Measurements from ENCODE around the gene DUOXA2. TPM values are rescaled to one million over a fixed set of nuclear protein-coding genes. Genes with fewer than 3 reads are reported as not detected.

DUOXA2 gene
- total and polyA plus RNA-seq, 11 donors: 0.03 TPM; not detected in 10

DNA sequence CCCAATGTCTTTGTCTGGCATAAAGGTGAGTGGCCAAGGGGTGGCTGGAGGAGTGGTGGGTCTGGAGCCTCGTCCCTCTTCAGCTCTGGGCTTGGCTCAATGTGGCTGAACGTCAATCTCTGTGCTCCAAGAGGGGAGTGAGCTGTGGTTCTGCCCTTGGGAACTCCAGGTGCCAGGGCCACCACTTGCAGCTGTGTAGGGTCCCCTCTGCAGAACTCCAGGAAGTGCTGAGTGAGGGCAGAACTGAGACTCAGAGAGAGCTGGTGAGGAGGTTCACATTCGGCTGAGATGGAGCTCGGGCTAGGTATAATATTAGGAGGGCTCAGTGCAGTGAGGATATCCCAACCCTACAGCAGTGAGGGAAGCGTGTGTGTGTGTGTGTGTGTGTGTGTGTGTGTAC is 27.3 kb downstream of the DUOXA2 start:
- H3K4me1 ChIP-seq: no peaks in the 10 kb centered on the region
- H3K36me3 ChIP-seq: peaks cover 0 to 2% (median 0%) of the 10 kb centered on the region in 9 donors
- TF ChIP-seq, protein P1, sequence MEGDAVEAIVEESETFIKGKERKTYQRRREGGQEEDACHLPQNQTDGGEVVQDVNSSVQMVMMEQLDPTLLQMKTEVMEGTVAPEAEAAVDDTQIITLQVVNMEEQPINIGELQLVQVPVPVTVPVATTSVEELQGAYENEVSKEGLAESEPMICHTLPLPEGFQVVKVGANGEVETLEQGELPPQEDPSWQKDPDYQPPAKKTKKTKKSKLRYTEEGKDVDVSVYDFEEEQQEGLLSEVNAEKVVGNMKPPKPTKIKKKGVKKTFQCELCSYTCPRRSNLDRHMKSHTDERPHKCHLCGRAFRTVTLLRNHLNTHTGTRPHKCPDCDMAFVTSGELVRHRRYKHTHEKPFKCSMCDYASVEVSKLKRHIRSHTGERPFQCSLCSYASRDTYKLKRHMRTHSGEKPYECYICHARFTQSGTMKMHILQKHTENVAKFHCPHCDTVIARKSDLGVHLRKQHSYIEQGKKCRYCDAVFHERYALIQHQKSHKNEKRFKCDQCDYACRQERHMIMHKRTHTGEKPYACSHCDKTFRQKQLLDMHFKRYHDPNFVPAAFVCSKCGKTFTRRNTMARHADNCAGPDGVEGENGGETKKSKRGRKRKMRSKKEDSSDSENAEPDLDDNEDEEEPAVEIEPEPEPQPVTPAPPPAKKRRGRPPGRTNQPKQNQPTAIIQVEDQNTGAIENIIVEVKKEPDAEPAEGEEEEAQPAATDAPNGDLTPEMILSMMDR (IDR thresholded peaks at IDR 0.05): no peak
- no peak for TF ChIP-seq POLR2A (IDR thresholded peaks at IDR 0.05)
- DNase-seq (no peak), ATAC-seq (no peak)
- no peak overlapping the region for H3K27ac ChIP-seq
- intact Hi-C loops (cut with DNase I): no loop called here
- no peaks in the 10 kb centered on the region for H3K9me3 ChIP-seq
- peaks cover 0 to 21% (median 4%) of the 10 kb centered on the region in 9 donors for H3K27me3 ChIP-seq
- no peak overlapping the region for H3K4me3 ChIP-seq
- WGBS, 4 donors: 80 to 86% (median 82%) methylated on average over 4 to 5 of the region's 5 CpGs

DNA sequence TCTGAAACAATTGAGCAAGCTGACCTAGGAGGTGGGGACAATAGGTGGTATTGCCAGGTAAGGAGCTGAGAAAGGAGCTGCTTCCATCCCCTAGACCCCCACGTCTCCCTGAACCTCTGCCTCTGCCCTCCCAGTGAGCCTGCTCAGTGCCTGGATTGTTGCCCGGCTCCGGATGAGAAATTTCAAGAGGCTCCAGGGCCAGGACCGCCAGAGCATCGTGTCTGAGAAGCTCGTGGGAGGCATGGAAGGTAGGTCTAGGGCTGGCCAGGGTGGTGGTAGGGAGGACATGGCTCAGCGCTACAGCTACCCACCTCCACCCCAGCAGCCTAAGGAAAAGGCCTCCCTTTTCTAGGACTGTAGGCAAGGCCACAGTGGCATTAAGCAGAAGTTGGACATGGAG is 28.9 kb downstream of the DUOXA2 start:
- Histone ChIP-seq H3K27me3 (peaks cover 0 to 11% (median 0%) of the 10 kb centered on the region in 9 donors), H3K4me3 (no peak overlapping the region), H3K36me3 (peaks cover 0 to 2% (median 0%) of the 10 kb centered on the region in 9 donors), H3K9me3 (no peaks in the 10 kb centered on the region), H3K4me1 (no peaks in the 10 kb centered on the region), H3K27ac (no peak overlapping the region)
- DNase-seq: no peak
- 50 to 91% (median 86%) methylated on average over 1 to 7 of the region's 7 CpGs for WGBS, 4 donors
- no peak for ATAC-seq
- intact Hi-C loops (cut with DNase I): no loop called here
- TF ChIP-seq, protein P1 (IDR thresholded peaks at IDR 0.05): no peak
- no peak for TF ChIP-seq POLR2A (IDR thresholded peaks at IDR 0.05)

DNA sequence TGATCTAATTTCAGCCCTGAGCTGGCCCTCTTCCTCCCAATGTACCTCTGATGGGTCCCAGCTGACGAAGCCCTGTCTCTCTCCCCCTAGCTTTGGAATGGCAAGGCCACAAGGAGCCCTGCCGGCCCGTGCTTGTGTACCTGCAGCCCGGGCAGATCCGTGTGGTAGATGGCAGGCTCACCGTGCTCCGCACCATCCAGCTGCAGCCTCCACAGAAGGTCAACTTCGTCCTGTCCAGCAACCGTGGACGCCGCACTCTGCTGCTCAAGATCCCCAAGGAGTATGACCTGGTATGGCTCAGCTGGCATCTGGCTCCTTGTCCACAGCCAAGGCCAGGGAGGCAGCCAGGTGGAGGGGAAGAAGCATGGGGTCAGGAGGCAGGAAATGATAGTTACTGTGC is 29.8 kb downstream of the DUOXA2 start:
- no peak overlapping the region for H3K4me3 ChIP-seq
- no peak overlapping the region for H3K27ac ChIP-seq
- WGBS, 4 donors: 80 to 88% (median 83%) methylated on average over 8 to 11 of the region's 11 CpGs
- DNase-seq (no peak), ATAC-seq (no peak)
- peaks cover 0 to 2% (median 0%) of the 10 kb centered on the region in 9 donors for H3K36me3 ChIP-seq
- intact Hi-C loops (cut with DNase I): no loop called here
- no peaks in the 10 kb centered on the region for H3K9me3 ChIP-seq
- peaks cover 0 to 8% (median 0%) of the 10 kb centered on the region in 9 donors for H3K27me3 ChIP-seq
- H3K4me1 ChIP-seq: no peaks in the 10 kb centered on the region
- TF ChIP-seq POLR2A (IDR thresholded peaks at IDR 0.05): no peak
- TF ChIP-seq, protein P1 (IDR thresholded peaks at IDR 0.05): no peak

DNA sequence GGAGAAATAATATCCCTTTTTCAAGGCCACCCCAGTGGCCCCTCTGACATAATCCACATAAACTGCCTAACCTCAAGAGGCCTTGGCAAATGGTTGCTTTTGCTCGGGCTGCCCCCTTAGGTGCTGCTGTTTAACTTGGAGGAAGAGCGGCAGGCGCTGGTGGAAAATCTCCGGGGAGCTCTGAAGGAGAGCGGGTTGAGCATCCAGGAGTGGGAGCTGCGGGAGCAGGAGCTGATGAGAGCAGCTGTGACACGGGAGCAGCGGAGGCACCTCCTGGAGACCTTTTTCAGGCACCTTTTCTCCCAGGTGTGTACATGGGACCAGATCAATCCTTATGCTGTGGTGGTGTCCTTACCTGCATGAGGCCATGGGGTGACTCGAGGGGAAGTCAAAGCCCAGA is 30.6 kb downstream of the DUOXA2 start:
- H3K27me3 ChIP-seq: peaks cover 0 to 8% (median 0%) of the 10 kb centered on the region in 9 donors
- peaks cover 0 to 2% (median 0%) of the 10 kb centered on the region in 9 donors for H3K36me3 ChIP-seq
- H3K27ac ChIP-seq: no peak overlapping the region
- TF ChIP-seq, protein P1 (IDR thresholded peaks at IDR 0.05): no peak
- no peak for TF ChIP-seq POLR2A (IDR thresholded peaks at IDR 0.05)
- ATAC-seq: no peak
- H3K4me3 ChIP-seq: no peak overlapping the region
- DNase-seq: no peak
- no peaks in the 10 kb centered on the region for H3K9me3 ChIP-seq
- intact Hi-C loops (cut with DNase I): no loop called here
- WGBS, 4 donors: 76 to 89% (median 82%) methylated on average over 9 of the region's 9 CpGs
- no peaks in the 10 kb centered on the region for H3K4me1 ChIP-seq
